Mucosa of descending colon (tissue), 3 donors: ENCODE results near the gene SLC4A1AP. TPM values are rescaled to one million over a fixed set of nuclear protein-coding genes. Genes with fewer than 3 reads are reported as not detected.
A peak's percentile ranks its signal among the peaks of the same experiment; 100 is the strongest.

ENCODE experiments used
- ATAC-seq: fragments of 200-7000 bp; cut with Tn5 transposase; one replicate; pipeline ENCODE4 v1.9.1; 2020; ENCODE audit warnings: mild to moderate bottlenecking, moderate library complexity
- DNase-seq, 3 donors: peaks; one replicate each; pipeline ENCODE4 v3.0.0-alpha.2; 2020
- H3K36me3 ChIP-seq: fragments of 200-600 bp; one replicate; pipeline ENCODE4 v1.8.0; 2021; ENCODE audit warnings: low read depth, mild to moderate bottlenecking
- H3K4me1 ChIP-seq: fragments of 200-600 bp; one replicate; pipeline ENCODE4 v1.8.0; 2021; ENCODE audit warnings: low read depth, mild to moderate bottlenecking
- H3K4me3 ChIP-seq: fragments of 200-600 bp; one replicate; pipeline ENCODE4 v1.8.0; 2021; ENCODE audit warnings: mild to moderate bottlenecking
- H3K9me3 ChIP-seq: fragments of 200-600 bp; one replicate; pipeline ENCODE4 v1.8.0; 2021; ENCODE audit warnings: mild to moderate bottlenecking
- intact Hi-C, 2 donors: fragments of 100-400 bp; cut with DNase I in 1 of 2; cut with micrococcal nuclease in 1 of 2; formaldehyde crosslinking; loops; one replicate each; pipeline versions ENCODE4 v1.11.0 to v1.11.1; 2022; cut with DNase I, micrococcal nuclease
- total RNA-seq, 3 donors: library from RNA; stranded (reverse); fragmentation: NEBNext Ultra II Directional in 2 of 3; extraction: Animal tissue kit (Norgen Biotek cat#: 25700) in 2 of 3; gene quantifications; one replicate each; pipeline versions ENCODE4 v1.2.1 to v1.2.4, GENCODE V29; 2021 to 2023
- TF ChIP-seq, protein P1 (sequence below): fragments of 200-600 bp; IDR thresholded peaks from one replicate; pipeline ENCODE4 v1.8.0; 2022; ENCODE audit warnings: antibody characterized with exemption, mild to moderate bottlenecking
- donor health status: DM: no; HTN: no; CAD: no; lungs with moderate emphysema.
- donor health status: DM: no; HTN: no; CAD: no.
- donor health status: DM: no; HTN: yes; CAD: no.

Gene SLC4A1AP
- total RNA-seq, 3 donors from 2014 or later = 14.8 to 15.8 (median 15.5) TPM

- Histone ChIP-seq H3K4me1 (no peaks in the 10 kb centered on the region), H3K36me3 (no peaks in the 10 kb centered on the region), H3K4me3 (no peak overlapping the region), H3K9me3 (no peaks in the 10 kb centered on the region)
- ATAC-seq (no peak), DNase-seq (no peak)
- intact Hi-C loops = no loop called here
- TF ChIP-seq, protein P1, sequence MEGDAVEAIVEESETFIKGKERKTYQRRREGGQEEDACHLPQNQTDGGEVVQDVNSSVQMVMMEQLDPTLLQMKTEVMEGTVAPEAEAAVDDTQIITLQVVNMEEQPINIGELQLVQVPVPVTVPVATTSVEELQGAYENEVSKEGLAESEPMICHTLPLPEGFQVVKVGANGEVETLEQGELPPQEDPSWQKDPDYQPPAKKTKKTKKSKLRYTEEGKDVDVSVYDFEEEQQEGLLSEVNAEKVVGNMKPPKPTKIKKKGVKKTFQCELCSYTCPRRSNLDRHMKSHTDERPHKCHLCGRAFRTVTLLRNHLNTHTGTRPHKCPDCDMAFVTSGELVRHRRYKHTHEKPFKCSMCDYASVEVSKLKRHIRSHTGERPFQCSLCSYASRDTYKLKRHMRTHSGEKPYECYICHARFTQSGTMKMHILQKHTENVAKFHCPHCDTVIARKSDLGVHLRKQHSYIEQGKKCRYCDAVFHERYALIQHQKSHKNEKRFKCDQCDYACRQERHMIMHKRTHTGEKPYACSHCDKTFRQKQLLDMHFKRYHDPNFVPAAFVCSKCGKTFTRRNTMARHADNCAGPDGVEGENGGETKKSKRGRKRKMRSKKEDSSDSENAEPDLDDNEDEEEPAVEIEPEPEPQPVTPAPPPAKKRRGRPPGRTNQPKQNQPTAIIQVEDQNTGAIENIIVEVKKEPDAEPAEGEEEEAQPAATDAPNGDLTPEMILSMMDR = no peak
Measured at GRCh38 chr2:27655155-27655951, 8.3 kb upstream of the SLC4A1AP start.

GRCh38 chr2:27661371-27661770 lies 2.3 kb upstream of the SLC4A1AP start:
- no peak for ATAC-seq
- TF ChIP-seq, protein P1 = no peak
- H3K4me1 ChIP-seq = peaks cover 21% of the 10 kb centered on the region
- H3K36me3 ChIP-seq = no peaks in the 10 kb centered on the region
- H3K4me3 ChIP-seq = no peak overlapping the region
- no peaks in the 10 kb centered on the region for H3K9me3 ChIP-seq
- intact Hi-C loops = no loop called here
- no peak for DNase-seq

DNA sequence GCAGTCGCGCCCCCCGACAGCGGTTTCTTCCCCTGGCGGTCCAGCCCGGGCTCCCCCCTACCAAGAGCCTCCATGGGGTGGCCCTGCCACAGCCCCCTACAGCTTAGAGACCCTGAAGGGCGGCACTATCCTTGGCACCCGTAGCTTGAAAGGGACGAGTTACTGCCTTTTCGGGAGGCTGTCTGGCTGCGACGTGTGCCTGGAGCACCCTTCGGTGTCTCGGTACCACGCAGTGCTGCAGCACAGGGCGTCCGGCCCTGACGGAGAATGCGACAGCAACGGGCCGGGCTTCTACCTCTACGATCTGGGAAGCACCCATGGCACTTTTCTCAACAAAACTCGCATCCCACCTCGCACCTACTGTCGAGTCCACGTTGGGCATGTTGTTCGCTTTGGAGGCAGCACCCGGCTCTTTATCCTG lies 475 bp downstream of the SLC4A1AP start:
- H3K9me3 ChIP-seq = no peaks in the 10 kb centered on the region
- intact Hi-C loops = no loop called here
- peak overlapping the region; percentile 85 for H3K4me3 ChIP-seq
- DNase-seq = no peak
- H3K36me3 ChIP-seq = no peaks in the 10 kb centered on the region
- ATAC-seq = peak; percentile 47
- TF ChIP-seq, protein P1 = no peak
- peaks cover 21% of the 10 kb centered on the region for H3K4me1 ChIP-seq

GRCh38 chr2:27664622-27665363 lies 1.1 kb downstream of the SLC4A1AP start:
- H3K9me3 ChIP-seq = no peaks in the 10 kb centered on the region
- TF ChIP-seq, protein P1 = no peak
- peak overlapping the region; percentile 85 for H3K4me3 ChIP-seq
- DNase-seq (no peak), ATAC-seq (no peak)
- intact Hi-C loops = no loop called here
- peaks cover 6% of the 10 kb centered on the region for H3K36me3 ChIP-seq
- peaks cover 21% of the 10 kb centered on the region for H3K4me1 ChIP-seq

GRCh38 chr2:27667446-27667845 lies 3.8 kb downstream of the SLC4A1AP start:
- TF ChIP-seq, protein P1 = no peak
- intact Hi-C loops = no loop called here
- no peak for ATAC-seq
- peaks cover 17% of the 10 kb centered on the region for H3K4me1 ChIP-seq
- no peaks in the 10 kb centered on the region for H3K9me3 ChIP-seq
- no peak overlapping the region for H3K4me3 ChIP-seq
- H3K36me3 ChIP-seq = peaks cover 10% of the 10 kb centered on the region
- no peak for DNase-seq
